GM15510 (cell line): Measurements from ENCODE around the gene ATP8B3.

Experiments used
- POLR2A ChIP-seq: IDR thresholded peaks from 3 replicates; pipeline ENCODE4 v1.6.1; 2011; ENCODE audit warnings: borderline replicate concordance; ENCODE audit not compliant: insufficient read length; ENCODE audit errors: extremely low read depth

ATP8B3 gene

GRCh38 chr19:1779574-1779973 is 32.5 kb downstream of the ATP8B3 start:
- no peak for TF ChIP-seq POLR2A

- TF ChIP-seq POLR2A = no peak
Measured at GRCh38 chr19:1777149-1777548, 34.9 kb downstream of the ATP8B3 start.

- TF ChIP-seq POLR2A = no peak
Measured at GRCh38 chr19:1776606-1777147, 35.4 kb downstream of the ATP8B3 start.

- TF ChIP-seq POLR2A = no peak
Measured at GRCh38 chr19:1775951-1776605, 36.0 kb downstream of the ATP8B3 start.

GRCh38 chr19:1774989-1775772 is 36.9 kb downstream of the ATP8B3 start:
- TF ChIP-seq POLR2A = no peak

GRCh38 chr19:1773184-1773583 is 38.9 kb downstream of the ATP8B3 start:
- TF ChIP-seq POLR2A = no peak

GRCh38 chr19:1770866-1771576 is 41.1 kb downstream of the ATP8B3 start:
- no peak for TF ChIP-seq POLR2A

GRCh38 chr19:1769645-1769985 is 42.5 kb downstream of the ATP8B3 start:
- TF ChIP-seq POLR2A = no peak

GRCh38 chr19:1768918-1769644 is 43.0 kb downstream of the ATP8B3 start:
- no peak for TF ChIP-seq POLR2A

GRCh38 chr19:1768248-1768647 is 43.8 kb downstream of the ATP8B3 start:
- no peak for TF ChIP-seq POLR2A

- TF ChIP-seq POLR2A = no peak
Measured at GRCh38 chr19:1767464-1767933, 44.6 kb downstream of the ATP8B3 start.

- TF ChIP-seq POLR2A = no peak
Measured at GRCh38 chr19:1766800-1767352, 45.2 kb downstream of the ATP8B3 start.

- TF ChIP-seq POLR2A = no peak
Measured at GRCh38 chr19:1765904-1766799, 45.9 kb downstream of the ATP8B3 start.
